T-cell (primary cell): Measurements from ENCODE around the gene MYF6. TPM values are rescaled to one million over a fixed set of nuclear protein-coding genes. Genes with fewer than 3 reads are reported as not detected.
A peak's percentile ranks its signal among the peaks of the same experiment; 100 is the strongest.

Source experiments
- ATAC-seq, 4 experiments: fragments of 200-7000 bp in 3 of 4; fragments of 150-1000 bp in 1 of 4; cut with Tn5 transposase; replicated peaks in 1 of 4; 1 replicate in 3 of 4; 2 replicates in 1 of 4; pipeline ENCODE4 v1.10.0; 2021; ENCODE audit warnings: moderate library complexity in 3 of 4, mild to moderate bottlenecking in 2 of 4, moderate number of reproducible peaks in 1 of 4
- CTCF ChIA-PET, 2 donors: fragments of 300-600 bp; sonication (Branson Sonifier 250); formaldehyde crosslinking; loops; one replicate each; lab custom pipeline; 2022; ENCODE audit warnings: antibody characterized with exemption in 2 of 2; lab: Charles Lee
- POLR2A ChIA-PET, 2 donors: fragments of 300-600 bp; sonication (Branson Sonifier 250); formaldehyde crosslinking; loops; one replicate each; lab custom pipeline; 2022; ENCODE audit warnings: antibody characterized with exemption in 2 of 2; lab: Charles Lee
- DNase-seq, 35 experiments: peaks; one replicate each; pipeline versions ENCODE4 v3.0.0 to v3.0.0-alpha.2; 2013 to 2023
- H3K27ac ChIP-seq: one replicate; pipeline ENCODE4 v1.5.1; 2013; ENCODE audit warnings: low read length
- H3K27me3 ChIP-seq, 2 experiments: replicated peaks in 1 of 2; 1 replicate in 1 of 2; 2 replicates in 1 of 2; pipeline versions ENCODE4 v1.6.1 to v1.7.0; 2013; ENCODE audit warnings: low read length in 1 of 2, mixed read lengths in 1 of 2; ENCODE audit not compliant: control insufficient read depth in 2 of 2, insufficient read depth in 2 of 2; ENCODE audit errors: extremely low read depth in 1 of 2
- H3K36me3 ChIP-seq, 2 donors: 1 replicate in 1 of 2; 2 replicates in 1 of 2; pipeline versions ENCODE4 v1.6.1 to v1.7.0; 2013; ENCODE audit warnings: low read length in 1 of 2; ENCODE audit not compliant: control insufficient read depth in 2 of 2, insufficient read depth in 1 of 2; ENCODE audit errors: extremely low read depth in 1 of 2
- H3K4me1 ChIP-seq, 2 experiments: 1 replicate in 1 of 2; 2 replicates in 1 of 2; pipeline versions ENCODE4 v1.6.1 to v1.7.0; 2013; ENCODE audit warnings: low read length in 2 of 2, mixed read lengths in 1 of 2; ENCODE audit not compliant: insufficient read depth in 2 of 2, control insufficient read depth in 1 of 2; ENCODE audit errors: extremely low read depth in 1 of 2
- H3K4me3 ChIP-seq, 2 donors: 1 replicate in 1 of 2; 2 replicates in 1 of 2; pipeline versions ENCODE4 v1.5.1 to v1.7.0; 2013; ENCODE audit warnings: mild to moderate bottlenecking in 2 of 2, low read length in 1 of 2, moderate library complexity in 1 of 2; ENCODE audit not compliant: control insufficient read depth in 1 of 2; ENCODE audit errors: extremely low read depth in 1 of 2
- H3K9me3 ChIP-seq: 2 replicates; pipeline ENCODE4 v1.7.0; 2013
- H3K27ac Mint-ChIP-seq, 2 donors: one replicate each; pipeline ENCODE4 v1.8.0; 2020 to 2021; ENCODE audit warnings: mild to moderate bottlenecking in 2 of 2, mixed read lengths in 2 of 2
- H3K27me3 Mint-ChIP-seq, 2 donors: one replicate each; pipeline ENCODE4 v1.8.0; 2021 to 2022; ENCODE audit warnings: mixed read lengths in 2 of 2
- H3K36me3 Mint-ChIP-seq: one replicate; pipeline ENCODE4 v1.8.0; 2021; ENCODE audit warnings: mixed read lengths
- H3K4me1 Mint-ChIP-seq, 3 donors: one replicate each; pipeline ENCODE4 v1.8.0; 2020 to 2022; ENCODE audit warnings: mixed read lengths in 3 of 3, mild to moderate bottlenecking in 1 of 3
- H3K4me3 Mint-ChIP-seq, 3 donors: one replicate each; pipeline ENCODE4 v1.8.0; 2020 to 2022; ENCODE audit warnings: mild to moderate bottlenecking in 3 of 3, mixed read lengths in 3 of 3, moderate library complexity in 3 of 3
- H3K9me3 Mint-ChIP-seq, 3 donors: one replicate each; pipeline ENCODE4 v1.8.0; 2020 to 2022; ENCODE audit warnings: mixed read lengths in 3 of 3
- WGBS: methylation state at CpG from one replicate; pipeline ENCODE4 v1.1.5; 2013; ENCODE audit warnings: missing lambda C conversion rate; ENCODE audit not compliant: insufficient coverage; 5-methylcytosine and 5-hydroxymethylcytosine counted together
- total RNA-seq, 35 experiments: library from RNA in 6 of 35; stranded (reverse) in 6 of 35; fragments of 120-200 nt in 1 of 35; gene quantifications; one replicate each; pipeline versions ENCODE4 v1.2.1 to v1.2.4 and lab custom pipeline; 2013 to 2026

The MYF6 gene
- total RNA-seq, 5 donors from 2014 or later (not counting 1 experiment from before 2014, with no cell fraction given), result not detected

DNA sequence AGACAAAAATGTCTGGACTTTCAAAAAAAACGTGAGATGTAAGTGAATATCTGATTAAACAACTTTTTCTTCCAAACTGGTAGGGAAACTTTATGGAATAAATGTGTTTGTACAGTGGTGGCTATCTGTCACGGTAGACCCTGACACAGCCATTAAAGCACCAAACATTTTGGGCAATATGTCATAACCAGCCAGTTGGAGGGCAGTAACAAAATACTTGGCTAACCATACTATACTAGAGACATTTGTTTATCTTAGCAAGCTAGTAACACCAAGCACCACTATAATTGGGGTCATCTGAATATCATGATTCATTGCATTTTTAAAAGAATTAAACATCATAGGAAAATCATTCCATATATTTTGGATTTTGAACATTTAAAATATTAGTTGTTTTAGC lies 6.0 kb upstream of the MYF6 start:
- POLR2A ChIA-PET, result no interaction called here
- Mint-ChIP-seq H3K4me1 (no peaks in the 10 kb centered on the region), H3K27ac (no peak overlapping the region), H3K4me3 (no peak overlapping the region), H3K36me3 (no peaks in the 10 kb centered on the region), H3K27me3 (no peaks in the 10 kb centered on the region), H3K9me3 (peaks cover 0 to 5% (median 2%) of the 10 kb centered on the region in 3 donors)
- no peaks in the 10 kb centered on the region for H3K4me1 ChIP-seq
- DNase-seq, result no peak
- no CpG with 5 or more reads among the region's 2 CpGs for WGBS
- H3K9me3 ChIP-seq, result no peaks in the 10 kb centered on the region
- H3K27ac ChIP-seq, result no peak overlapping the region
- no peak for ATAC-seq
- no peak overlapping the region for H3K4me3 ChIP-seq
- H3K27me3 ChIP-seq, result peaks cover 0 to 2% of the 10 kb centered on the region in 2 experiments
- CTCF ChIA-PET, result no interaction called here
- H3K36me3 ChIP-seq, result no peaks in the 10 kb centered on the region

DNA sequence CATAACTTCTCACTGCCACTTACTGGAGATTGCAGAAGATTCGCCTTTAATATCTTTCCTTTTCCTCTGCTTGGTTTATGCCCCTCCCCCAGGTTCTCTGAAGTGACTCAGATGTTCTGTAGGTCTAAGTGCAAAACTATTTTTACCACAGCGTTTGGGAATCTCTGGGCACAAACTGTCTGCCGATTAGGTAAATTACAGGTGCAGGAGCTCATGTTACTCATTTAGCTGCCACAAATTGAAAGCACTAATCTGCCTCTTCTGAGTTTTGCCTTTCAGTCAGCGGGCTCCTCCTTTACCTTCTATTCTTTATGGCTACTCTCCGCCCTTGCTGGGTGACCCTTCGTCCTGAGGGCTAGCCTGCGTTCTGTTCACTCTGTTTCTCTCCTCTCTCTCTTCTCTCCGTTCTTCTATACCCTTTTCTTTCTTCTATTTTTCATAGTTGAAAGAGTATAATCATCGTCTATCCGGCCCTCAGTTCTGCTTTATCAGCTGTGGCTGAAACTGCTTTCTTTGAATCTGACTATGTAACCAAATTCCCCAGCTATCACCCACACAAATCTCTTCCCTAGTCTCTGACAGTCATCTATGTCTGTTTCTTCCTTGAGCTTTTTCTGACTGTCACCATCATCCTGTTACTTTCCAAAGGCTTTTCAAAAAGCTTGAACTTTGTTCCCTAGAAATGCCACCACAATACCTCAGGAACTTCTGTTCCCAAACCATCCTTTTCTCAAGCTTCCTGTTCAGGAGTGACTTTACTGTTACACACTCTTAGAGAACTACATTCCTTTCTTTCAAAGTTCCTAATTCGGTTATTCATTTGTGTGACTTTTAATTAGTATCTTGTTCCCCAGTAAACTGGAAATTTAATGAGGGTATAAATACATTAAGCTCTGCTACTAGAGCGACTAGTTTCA lies 4.3 kb upstream of the MYF6 start:
- Mint-ChIP-seq H3K27ac (no peak overlapping the region), H3K36me3 (no peaks in the 10 kb centered on the region), H3K4me1 (no peaks in the 10 kb centered on the region), H3K4me3 (no peak overlapping the region), H3K27me3 (peaks cover 10 to 12% of the 10 kb centered on the region in 2 donors), H3K9me3 (peaks cover 0 to 5% (median 2%) of the 10 kb centered on the region in 3 donors)
- Histone ChIP-seq H3K27ac (no peak overlapping the region), H3K4me3 (no peak overlapping the region), H3K9me3 (no peaks in the 10 kb centered on the region), H3K36me3 (no peaks in the 10 kb centered on the region), H3K4me1 (no peaks in the 10 kb centered on the region), H3K27me3 (peaks cover 5 to 6% of the 10 kb centered on the region in 2 experiments)
- ATAC-seq (no peak), DNase-seq (no peak)
- ChIA-PET POLR2A (interaction anchor here in 1 of 2 donors (0.6 kb wide), 1 partner anchor 25 kb away, joined by 3 read pairs; no protein-coding TSS in a partner anchor), CTCF (no interaction called here)
- 50% methylated on average over 3 of the region's 12 CpGs for WGBS

DNA sequence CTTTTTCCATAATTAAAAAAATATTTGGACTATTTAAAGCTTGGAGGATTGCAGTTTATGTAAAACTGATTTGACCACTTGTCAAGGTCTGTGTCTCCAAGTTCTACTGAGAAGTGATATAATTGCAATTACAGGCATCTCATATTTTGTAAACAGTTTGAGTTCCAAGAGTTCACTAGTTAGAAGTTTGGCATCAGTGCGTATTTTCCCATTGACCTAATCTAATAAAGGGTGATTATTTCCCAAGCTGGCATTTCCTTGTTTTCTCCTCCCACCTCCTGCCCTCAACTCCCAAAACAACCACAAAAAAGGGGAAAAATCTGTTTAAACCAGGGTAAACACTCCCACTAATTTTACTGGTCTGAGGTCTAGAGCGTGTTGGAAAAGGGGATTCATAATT lies 3.0 kb upstream of the MYF6 start:
- ChIA-PET CTCF (no interaction called here), POLR2A (no interaction called here)
- no peak overlapping the region for H3K27ac Mint-ChIP-seq
- WGBS, result no CpG with 5 or more reads among the region's 2 CpGs
- no peaks in the 10 kb centered on the region for H3K9me3 ChIP-seq
- peaks cover 5 to 14% of the 10 kb centered on the region in 2 experiments for H3K27me3 ChIP-seq
- H3K36me3 ChIP-seq, result no peaks in the 10 kb centered on the region
- H3K27me3 Mint-ChIP-seq, result peaks cover 18 to 20% of the 10 kb centered on the region in 2 donors
- no peaks in the 10 kb centered on the region for H3K36me3 Mint-ChIP-seq
- no peak overlapping the region for H3K4me3 ChIP-seq
- no peak for ATAC-seq
- no peak overlapping the region for H3K4me3 Mint-ChIP-seq
- DNase-seq, result no peak
- H3K9me3 Mint-ChIP-seq, result peaks cover 0 to 5% (median 5%) of the 10 kb centered on the region in 3 donors
- H3K4me1 ChIP-seq, result no peaks in the 10 kb centered on the region
- H3K4me1 Mint-ChIP-seq, result no peaks in the 10 kb centered on the region
- no peak overlapping the region for H3K27ac ChIP-seq

DNA sequence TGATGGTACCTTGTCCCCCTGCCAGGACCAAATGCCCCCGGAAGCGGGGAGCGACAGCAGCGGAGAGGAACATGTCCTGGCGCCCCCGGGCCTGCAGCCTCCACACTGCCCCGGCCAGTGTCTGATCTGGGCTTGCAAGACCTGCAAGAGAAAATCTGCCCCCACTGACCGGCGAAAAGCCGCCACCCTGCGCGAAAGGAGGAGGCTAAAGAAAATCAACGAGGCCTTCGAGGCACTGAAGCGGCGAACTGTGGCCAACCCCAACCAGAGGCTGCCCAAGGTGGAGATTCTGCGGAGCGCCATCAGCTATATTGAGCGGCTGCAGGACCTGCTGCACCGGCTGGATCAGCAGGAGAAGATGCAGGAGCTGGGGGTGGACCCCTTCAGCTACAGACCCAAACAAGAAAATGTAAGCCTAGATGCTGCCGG lies 410 bp downstream of the MYF6 start:
- POLR2A ChIA-PET, result no interaction called here
- Histone ChIP-seq H3K36me3 (no peaks in the 10 kb centered on the region), H3K9me3 (no peaks in the 10 kb centered on the region), H3K27ac (no peak overlapping the region), H3K4me1 (no peaks in the 10 kb centered on the region), H3K27me3 (peaks cover 8 to 14% of the 10 kb centered on the region in 2 experiments), H3K4me3 (no peak overlapping the region)
- Mint-ChIP-seq H3K36me3 (no peaks in the 10 kb centered on the region), H3K27me3 (peaks cover 24 to 29% of the 10 kb centered on the region in 2 donors), H3K9me3 (peaks cover 0 to 5% (median 5%) of the 10 kb centered on the region in 3 donors), H3K27ac (peak overlapping the region in 1 of 2 donors; percentile 19), H3K4me1 (no peaks in the 10 kb centered on the region), H3K4me3 (no peak overlapping the region)
- ATAC-seq (no peak), DNase-seq (no peak)
- 23% methylated on average over 19 of the region's 21 CpGs for WGBS
- CTCF ChIA-PET, result no interaction called here

DNA sequence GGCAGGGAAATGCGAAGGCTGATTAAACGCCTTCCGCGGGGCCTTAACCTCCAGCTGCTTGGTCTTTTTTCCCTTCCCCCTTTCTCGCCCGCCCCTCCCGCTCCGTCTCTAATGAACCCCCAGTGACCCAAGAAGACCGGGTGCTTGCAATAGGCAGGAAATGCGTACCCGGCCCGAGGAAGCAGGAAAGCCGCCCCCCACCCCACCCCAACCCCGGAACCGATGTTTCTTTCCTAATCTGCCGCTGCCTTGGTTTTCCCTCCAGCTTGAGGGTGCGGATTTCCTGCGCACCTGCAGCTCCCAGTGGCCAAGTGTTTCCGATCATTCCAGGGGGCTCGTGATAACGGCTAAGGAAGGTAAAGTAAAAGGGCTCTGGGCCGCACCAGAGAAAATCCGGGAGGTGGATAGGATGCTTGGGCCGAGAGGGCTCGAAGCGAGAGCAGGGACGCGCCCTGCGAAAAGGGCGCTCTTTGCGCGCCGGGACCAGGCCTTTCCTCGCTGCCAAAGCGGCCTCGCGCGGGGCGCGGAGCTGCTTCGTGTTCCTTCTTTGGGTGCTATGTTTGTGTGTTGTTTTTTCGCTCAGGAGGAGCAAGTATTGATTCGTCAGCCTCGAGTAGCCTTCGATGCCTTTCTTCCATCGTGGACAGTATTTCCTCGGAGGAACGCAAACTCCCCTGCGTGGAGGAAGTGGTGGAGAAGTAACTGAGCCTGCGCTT lies 983 bp downstream of the MYF6 start:
- H3K27ac ChIP-seq, result no peak overlapping the region
- no peak overlapping the region for H3K27ac Mint-ChIP-seq

DNA sequence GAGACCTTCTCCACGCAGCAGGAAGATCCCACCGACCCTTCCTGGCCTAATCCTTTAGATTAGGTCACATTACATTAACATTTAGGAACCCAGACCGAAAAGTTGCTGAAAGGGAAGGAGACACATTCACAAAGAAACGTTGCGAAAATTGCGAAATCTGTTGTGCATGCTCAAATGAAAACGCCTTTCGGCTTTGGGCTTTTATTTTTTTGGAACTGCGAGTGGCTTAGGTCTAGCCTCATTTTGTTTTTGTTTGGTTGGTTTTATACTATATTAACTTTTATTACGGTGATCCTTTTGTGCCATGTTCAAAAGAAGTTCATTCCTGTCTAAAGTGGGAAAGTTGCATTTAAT lies 1.5 kb downstream of the MYF6 start:
- Histone ChIP-seq H3K9me3 (no peaks in the 10 kb centered on the region), H3K36me3 (no peaks in the 10 kb centered on the region), H3K4me1 (no peaks in the 10 kb centered on the region), H3K4me3 (no peak overlapping the region), H3K27ac (no peak overlapping the region), H3K27me3 (peaks cover 9 to 15% of the 10 kb centered on the region in 2 experiments)
- no peaks in the 10 kb centered on the region for H3K36me3 Mint-ChIP-seq
- WGBS, result 33% methylated on average over 3 of the region's 10 CpGs
- no peak overlapping the region for H3K4me3 Mint-ChIP-seq
- peaks cover 0 to 1% (median 0%) of the 10 kb centered on the region in 3 donors for H3K4me1 Mint-ChIP-seq
- peaks cover 25 to 34% of the 10 kb centered on the region in 2 donors for H3K27me3 Mint-ChIP-seq
- H3K27ac Mint-ChIP-seq, result no peak overlapping the region
- DNase-seq, result no peak
- ATAC-seq, result no peak
- peaks cover 0 to 5% (median 0%) of the 10 kb centered on the region in 3 donors for H3K9me3 Mint-ChIP-seq
- ChIA-PET POLR2A (no interaction called here), CTCF (no interaction called here)

More for the DNA sequence above, 983 bp downstream of the MYF6 start:
- H3K9me3 Mint-ChIP-seq, result peaks cover 0 to 5% (median 2%) of the 10 kb centered on the region in 3 donors
- DNase-seq (no peak), ATAC-seq (no peak)
- H3K4me3 Mint-ChIP-seq, result no peak overlapping the region
- no peaks in the 10 kb centered on the region for H3K9me3 ChIP-seq
- no peaks in the 10 kb centered on the region for H3K36me3 Mint-ChIP-seq
- ChIA-PET CTCF (no interaction called here), POLR2A (no interaction called here)
- no peaks in the 10 kb centered on the region for H3K4me1 Mint-ChIP-seq
- peaks cover 24 to 29% of the 10 kb centered on the region in 2 donors for H3K27me3 Mint-ChIP-seq
- no peak overlapping the region for H3K4me3 ChIP-seq
- no peaks in the 10 kb centered on the region for H3K36me3 ChIP-seq
- no peaks in the 10 kb centered on the region for H3K4me1 ChIP-seq
- peaks cover 9 to 14% of the 10 kb centered on the region in 2 experiments for H3K27me3 ChIP-seq
- 6% methylated on average over 41 of the region's 50 CpGs for WGBS
